SH-SY5Y (cell line): Measurements from ENCODE around the gene SNRK.

Experiments used
- GATA2 ChIP-seq: IDR thresholded peaks from 2 replicates; pipeline ENCODE4 v1.6.1; 2011; ENCODE audit warnings: mild to moderate bottlenecking, low read depth, low read length
- GATA3 ChIP-seq: IDR thresholded peaks from 2 replicates; pipeline ENCODE4 v1.6.1; 2011; ENCODE audit warnings: low read depth, mild to moderate bottlenecking, low read length, moderate library complexity

DNA sequence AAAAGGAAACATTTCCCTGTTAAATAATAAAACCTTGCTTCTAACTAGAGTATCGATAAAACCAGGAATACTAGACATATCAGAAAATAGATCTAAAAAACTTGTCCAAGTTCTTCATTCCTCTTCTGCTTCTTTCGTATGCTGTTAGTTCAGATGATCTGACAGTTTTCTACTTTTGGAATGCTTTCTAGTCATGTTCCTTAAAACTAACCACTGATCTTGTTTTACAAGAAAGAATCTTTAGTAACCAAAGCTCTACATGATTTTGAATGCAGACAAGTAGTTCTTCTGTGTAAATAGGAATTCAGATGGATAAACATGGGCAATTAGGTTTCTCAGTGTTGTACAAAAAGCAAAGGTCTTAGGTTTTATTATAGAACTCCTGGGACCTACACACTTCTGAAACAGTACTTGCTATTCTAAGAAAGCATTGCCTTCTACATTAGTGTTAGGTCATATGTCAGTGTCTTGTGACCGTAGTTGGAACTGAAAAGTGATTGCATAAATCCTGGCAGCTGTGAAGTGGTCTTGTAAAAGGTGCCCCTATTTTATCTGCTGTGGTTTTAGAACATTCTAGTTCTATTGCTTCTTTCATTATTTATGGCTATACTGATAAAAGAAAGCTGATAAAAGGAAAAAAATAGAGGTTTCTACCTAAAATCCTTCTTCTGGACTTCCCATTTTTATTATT lies 40.7 kb downstream of the SNRK start:
- TF ChIP-seq GATA2 (no peak), GATA3 (no peak)
